Activated CD8-positive, alpha-beta memory T cell treated with anti-CD3 and anti-CD28 coated beads, Interleukin-2, amount 50 U/mL, for 24 hours (primary cell): ENCODE data around the gene SHBG.
A peak's percentile ranks its signal among the peaks of the same experiment; 100 is the strongest.

Experiments
- DNase-seq: peaks from one replicate; pipeline ENCODE4 v3.0.0-alpha.2; 2020; ENCODE audit errors: extremely low read depth

Gene SHBG

DNA sequence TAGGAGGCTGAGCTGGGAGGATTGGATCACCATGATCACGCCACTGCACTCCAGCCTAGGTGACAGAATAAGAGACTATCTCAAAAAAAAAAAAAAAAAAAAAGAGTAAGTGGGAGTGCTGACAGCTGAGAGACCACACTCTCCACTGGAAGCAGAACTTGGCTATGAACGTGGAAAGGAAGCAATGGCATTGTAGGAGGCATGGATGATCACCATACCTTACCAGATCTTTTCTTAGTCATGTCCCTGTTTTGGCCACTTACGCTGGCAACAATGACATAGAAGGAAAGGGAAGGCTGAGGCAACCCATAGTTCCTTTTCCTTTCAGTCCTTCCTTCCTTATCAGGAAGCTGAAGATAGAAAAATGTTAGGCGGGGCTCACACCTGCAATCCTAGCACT lies 17.1 kb downstream of the SHBG start:
- no peak for DNase-seq

DNA sequence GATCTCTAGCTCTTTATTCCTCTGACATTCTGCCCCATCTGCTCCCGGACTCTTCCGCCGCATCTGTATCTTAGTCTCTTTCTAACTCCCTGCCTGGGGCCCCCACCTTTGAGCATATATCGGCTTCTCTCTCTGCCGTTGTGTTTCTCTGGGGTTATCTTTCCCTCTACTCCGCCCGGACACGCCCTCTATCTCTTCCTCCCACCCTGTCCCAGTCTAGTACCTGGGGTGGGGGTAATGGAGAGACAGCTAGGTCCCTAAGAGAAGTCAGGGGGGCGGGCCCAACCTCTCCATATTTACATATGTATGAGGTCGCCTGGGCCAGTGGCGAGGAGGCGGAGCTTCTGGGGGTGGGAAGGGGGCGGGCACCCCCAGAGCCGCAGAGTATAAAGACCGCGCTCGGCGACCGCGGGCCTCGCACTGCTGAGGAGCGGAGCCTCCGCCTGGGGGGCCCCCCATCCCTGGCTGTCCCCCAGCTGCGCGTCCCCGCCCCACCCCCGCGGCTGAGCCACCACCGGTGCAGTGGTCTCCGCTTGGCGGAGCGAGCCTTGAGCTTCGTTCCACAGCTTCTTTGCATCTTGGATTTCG lies 20.7 kb downstream of the SHBG start, which contains the start of gene ATP1B2:
TSS of gene ATP1B2 (plus strand) at position 418 of the 588 bp plus-strand sequence. CDS start 593 bp downstream, outside the sequence.
- peak; percentile 33 for DNase-seq

DNA sequence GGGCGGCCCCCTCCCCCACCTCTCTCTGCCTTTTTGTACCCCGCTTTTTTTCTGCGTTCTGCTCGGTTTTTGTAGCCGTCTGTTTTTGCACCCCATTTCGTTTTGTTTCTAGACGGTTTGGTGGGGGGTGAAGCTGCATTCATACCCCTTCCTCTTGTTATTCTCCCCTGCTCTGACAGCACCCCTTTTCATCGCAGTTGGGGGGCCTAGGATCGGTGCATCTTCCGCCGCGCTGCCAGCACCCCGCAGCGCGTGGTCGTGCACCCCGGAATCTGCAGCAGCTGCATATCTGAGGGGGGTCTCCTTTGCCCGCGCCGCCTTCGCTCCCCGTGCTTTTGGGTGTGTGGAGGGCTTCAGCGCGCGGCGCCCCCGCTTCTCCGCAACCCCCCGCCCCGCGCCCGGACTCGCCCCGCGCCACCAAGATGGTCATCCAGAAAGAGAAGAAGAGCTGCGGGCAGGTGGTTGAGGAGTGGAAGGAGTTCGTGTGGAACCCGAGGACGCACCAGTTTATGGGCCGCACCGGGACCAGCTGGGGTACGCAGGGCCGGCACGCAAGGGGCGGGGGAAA lies 21.2 kb downstream of the SHBG start:
- DNase-seq: no peak

DNA sequence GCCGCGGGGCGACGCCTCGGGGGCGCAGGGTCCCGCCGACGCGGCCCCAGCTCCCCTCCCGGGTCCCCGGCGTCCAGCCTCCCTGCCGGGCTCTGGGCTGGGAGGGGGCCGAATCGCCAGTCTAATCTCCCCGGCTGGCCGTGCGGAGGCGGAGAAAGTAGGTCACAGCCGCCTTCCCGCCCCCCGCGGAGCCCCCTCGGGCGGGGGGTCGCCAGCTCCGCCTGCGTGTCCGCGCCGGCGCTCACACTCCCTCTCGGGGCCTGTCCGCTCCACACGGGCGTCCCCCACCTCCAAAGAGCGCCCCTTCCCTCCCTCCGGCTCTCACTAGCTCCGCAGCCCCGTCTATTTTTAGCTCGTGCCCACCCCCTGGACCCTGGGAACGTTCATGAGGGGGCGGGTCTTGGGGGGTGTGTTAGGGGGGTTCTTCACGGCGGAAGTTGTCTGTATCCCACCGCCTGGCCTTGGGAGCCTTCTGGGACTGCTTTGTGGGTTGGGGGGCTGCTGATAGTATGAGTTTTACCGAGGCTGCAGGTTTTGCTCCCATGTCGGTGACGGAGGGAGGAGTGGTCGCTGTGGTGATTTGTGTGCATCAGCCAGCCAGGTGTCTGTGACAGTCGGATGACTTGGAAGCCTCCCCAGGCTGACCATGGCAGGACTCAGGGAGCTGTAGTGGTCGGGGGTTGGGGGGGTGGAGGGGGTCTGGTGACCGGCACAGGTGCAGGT lies 21.9 kb downstream of the SHBG start:
- DNase-seq: no peak

DNA sequence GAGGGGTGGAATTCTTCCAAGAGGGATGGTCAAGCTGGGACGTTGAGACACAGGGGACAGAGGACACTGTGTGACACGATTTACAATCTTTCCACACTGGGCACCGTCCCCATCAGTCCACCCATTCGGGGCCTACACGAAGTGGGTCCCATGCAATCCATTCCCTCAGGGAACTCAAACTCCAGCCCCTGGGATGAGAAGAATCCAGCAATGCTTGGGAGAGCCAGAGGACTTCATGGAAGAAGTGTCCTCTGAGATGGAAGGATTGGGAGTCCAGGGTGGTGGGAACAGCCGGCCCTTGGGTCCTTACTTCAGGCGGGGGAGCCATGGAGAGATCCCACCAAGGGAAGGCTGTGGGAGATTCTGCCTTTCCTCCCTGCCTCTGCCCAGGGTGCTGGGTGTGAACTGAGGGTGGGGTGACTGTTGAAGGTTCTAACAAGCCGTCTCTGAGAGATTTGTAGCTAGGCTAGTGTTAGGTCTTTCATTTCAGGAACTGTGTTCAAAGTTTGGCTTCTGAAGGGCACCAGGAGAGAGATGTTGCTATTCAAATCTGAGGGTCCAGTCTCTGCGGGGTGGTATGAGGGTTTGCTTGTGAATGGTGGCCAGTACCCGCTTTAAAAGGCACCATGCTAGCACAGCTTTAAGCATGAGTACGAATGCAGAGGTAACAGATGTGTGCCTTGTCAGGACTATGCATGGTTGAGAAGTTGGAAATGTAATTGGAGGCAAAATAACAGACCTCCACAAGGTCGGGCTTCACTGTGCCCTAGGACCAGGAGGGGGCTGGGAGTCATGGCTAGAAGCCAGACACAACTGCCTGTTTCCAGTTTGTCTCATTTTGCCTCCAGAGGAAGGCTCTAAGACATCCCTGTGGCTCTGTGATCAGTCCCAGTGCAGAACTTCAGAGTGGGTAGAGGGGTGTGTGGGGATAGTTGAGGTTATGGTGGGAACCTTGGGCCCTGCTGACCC lies 22.7 kb downstream of the SHBG start:
- DNase-seq: no peak

DNA sequence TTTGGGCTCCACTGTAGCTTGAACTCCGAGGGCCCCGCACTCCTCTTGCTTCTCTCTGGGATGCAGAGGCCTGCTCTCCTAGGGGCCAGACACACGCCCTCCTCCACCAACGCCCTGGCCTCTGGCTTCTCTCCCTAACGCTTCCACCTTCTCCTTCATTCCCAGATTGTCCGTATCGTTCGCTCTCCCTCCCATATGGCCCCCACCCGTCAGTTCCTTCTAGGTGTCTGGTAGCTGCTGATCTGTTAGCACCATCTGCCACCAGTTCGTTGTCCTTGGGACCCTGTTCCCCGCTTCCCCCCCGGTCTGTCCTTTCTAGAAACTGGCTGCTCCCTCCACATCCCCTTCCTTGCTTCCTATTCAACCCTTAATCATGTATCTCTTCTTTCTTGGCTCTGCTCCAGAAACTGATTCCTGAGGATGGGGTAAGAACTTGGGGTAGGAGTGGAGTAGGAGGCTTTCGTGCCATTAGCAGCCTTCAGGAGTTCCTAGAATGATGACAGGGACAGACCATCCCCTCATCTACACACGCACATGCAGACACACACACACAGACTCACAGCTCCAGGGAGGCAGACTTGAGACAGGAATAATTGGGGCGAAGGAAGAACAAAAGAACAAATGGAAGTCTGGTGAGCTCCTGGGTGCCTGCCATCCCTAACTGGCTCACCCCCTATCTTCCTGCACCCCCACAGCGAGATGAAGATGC lies 25.1 kb downstream of the SHBG start:
- DNase-seq: no peak

DNA sequence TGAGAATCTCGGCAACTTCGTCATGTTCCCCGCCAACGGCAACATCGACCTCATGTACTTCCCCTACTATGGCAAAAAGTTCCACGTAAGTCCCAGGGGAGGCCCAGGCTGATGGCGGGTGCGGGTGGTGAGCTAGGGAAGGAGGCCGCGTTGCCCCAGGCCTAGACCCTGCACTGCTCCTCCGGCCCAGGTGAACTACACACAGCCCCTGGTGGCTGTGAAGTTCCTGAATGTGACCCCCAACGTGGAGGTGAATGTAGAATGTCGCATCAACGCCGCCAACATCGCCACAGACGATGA lies 25.6 kb downstream of the SHBG start:
- DNase-seq: no peak

DNA sequence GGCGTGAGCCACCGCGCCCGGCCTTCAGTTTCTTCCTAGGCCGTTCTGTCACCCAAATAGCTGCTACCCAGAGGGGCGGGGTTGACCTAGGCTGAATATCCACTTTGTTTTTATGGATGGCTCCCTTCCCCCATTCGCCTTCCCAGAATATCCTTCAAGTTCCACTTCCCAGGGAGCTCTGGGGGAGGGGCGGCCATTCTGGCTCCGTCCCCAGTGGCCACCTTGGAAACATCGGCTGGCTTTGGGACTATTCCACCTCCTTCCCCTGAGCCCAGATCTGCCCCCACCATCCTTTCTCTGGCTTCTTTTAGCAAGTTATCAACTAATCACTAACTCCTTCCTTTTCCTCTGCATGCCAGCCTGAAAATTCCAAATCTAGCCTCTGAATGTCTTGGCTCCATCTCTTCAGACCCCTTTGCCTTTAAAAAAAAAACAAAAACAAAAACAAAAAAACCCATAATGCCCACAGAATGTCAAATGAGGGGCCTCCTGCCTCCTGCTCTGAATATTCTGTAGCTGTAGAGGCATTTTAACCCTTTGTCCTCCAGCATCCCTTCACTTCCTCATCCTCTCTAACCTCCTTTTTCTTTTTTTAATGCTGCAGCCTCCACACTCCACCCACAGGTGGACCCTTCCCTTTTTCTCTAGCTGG lies 27.1 kb downstream of the SHBG start:
- DNase-seq: no peak

DNA sequence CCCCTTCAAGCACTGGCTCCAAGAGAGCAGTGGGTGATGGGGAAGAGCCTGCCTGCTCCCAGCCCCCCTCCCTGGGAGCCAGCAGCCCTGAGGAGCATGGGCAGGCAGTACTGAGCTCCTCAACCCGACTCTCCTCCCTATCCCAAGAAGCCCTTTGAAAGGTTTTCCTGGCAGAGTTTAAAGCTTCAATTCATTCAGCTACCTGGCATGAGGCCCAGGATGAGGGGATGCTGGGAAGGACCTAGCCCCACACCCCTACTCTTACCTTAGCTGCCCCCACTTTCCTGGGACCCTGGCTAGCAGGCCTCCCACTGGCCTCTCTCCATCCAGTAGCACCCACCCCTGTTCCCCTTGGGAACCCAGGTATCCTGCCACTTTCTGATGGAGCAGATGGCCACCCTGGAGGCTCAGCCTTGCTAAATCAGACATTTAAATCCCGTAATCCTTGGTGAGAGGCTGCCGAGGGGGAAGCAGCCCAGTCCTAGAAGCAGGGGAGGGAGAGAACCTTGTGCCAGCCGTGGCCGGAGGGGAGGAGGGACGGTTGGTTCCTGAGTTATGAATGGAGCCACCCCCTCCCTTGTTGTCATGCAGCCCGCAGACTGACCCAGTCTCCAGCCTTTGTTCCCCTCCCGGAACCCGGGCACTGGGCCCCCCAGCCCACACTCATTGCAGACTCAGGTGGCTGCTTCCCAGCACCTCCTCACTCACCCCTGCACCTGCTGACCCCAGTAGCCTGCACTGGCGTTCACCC lies 37.9 kb downstream of the SHBG start:
- DNase-seq: no peak

DNA sequence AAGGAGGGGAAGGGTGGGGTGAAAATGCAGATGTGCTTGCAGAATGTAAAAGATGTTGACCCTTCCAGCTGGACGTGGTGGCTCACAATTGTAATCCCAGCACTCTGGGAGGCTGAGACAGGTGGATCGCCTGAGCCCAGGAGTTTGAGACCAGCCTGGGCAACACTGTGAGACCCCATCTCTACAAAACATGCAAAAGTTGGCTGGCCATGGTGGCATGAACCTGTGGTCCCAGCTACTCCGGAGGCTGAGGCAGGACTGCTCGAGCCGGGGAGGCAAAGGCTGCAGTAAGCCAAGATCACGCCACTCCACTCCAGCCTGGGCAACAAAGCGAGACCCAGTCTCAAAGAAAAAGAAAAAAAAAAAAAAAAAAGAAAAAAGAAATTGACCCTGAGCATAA lies 38.5 kb downstream of the SHBG start:
- no peak for DNase-seq

DNA sequence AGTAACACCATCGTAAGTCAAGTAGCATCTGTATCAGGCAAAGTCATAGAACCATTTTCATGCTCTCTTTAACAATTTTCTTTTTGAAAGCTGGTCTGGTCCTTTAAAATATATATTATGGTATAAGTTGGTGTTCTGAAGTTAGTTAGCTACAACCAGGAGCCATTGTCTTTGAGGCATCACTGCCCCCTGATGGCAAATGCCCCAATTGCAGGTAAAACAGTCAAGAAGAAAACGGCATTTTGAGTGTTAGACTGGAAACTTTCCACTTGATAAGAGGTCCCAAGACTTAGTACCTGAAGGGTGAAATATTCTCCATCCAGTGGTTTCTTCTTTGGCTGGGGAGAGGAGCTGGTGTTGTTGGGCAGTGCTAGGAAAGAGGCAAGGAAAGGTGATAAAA lies 43.3 kb downstream of the SHBG start:
- no peak for DNase-seq

DNA sequence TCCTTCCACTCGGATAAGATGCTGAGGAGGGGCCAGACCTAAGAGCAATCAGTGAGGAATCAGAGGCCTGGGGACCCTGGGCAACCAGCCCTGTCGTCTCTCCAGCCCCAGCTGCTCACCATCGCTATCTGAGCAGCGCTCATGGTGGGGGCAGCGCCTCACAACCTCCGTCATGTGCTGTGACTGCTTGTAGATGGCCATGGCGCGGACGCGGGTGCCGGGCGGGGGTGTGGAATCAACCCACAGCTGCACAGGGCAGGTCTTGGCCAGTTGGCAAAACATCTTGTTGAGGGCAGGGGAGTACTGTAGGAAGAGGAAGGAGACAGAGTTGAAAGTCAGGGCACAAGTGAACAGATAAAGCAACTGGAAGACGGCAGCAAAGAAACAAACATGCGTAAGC lies 45.0 kb downstream of the SHBG start:
- DNase-seq: no peak

DNA sequence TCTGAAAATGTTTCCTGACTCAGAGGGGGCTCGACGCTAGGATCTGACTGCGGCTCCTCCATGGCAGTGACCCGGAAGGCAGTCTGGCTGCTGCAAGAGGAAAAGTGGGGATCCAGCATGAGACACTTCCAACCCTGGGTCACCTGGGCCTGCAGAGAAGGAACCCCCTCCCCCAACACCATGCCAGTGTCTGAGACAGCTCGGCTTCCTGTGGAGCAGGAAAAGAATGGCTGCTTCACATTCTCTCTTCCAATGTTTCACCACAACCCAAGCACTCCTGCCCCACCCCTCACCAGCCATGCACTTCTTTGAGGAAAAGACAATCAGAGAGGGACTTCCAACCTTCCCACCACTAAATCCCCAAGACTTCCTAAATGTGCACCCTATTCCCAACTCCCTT lies 46.6 kb downstream of the SHBG start:
- DNase-seq: no peak

DNA sequence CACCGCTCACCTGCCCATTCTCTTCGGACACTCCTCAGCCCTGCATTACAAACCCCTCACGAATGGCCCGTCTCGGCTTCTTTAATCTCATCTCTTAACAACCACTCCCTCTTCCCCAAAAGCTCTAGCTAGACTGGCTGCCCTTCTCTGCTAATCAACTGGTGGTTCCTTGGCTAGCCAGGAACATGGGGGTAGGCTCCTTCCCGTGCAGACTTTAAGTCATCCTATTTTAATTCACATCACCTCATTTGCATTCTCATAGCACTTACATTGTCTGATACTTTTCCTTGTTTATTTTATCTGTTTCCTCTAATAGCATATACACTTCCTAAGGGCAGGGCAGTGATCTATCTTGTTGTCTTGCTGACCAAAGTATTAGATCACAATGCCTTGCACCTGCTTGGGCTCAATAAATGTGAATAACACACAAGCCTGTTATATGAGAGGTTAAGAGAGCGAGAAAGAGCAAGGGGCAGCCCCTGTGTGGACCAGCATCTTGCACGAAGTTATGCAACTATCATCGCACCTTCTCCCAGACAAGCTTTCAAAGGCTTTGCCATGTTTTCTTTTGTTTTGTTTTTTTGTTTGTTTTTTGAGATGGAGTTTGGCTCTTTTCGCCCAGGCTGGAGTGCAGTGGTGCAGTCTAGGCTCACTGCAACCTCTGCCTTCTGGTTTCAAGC lies 47.6 kb downstream of the SHBG start:
- no peak for DNase-seq
